HEK293T (cell line): ENCODE data around the gene IL24.

Experiments
- BHLHE40 ChIP-seq: fragments of 450-650 bp; IDR thresholded peaks from 2 replicates; pipeline ENCODE4 v1.6.1; 2016; ENCODE audit warnings: mild to moderate bottlenecking, moderate library complexity, borderline replicate concordance
- ELF4 ChIP-seq: fragments of 450-650 bp; IDR thresholded peaks from 2 replicates; pipeline ENCODE4 v1.6.1; 2017; ENCODE audit warnings: antibody characterized with exemption
- FOXA1 ChIP-seq: fragments of 450-650 bp; IDR thresholded peaks from 2 replicates; pipeline ENCODE4 v1.6.1; 2016; ENCODE audit warnings: mild to moderate bottlenecking
- SP1 ChIP-seq: fragments of 450-650 bp; IDR thresholded peaks from 2 replicates; pipeline ENCODE4 v1.6.1; 2017
- SUZ12 ChIP-seq: fragments of 450-650 bp; IDR thresholded peaks from 2 replicates; pipeline ENCODE4 v1.6.1; 2016; ENCODE audit warnings: mild to moderate bottlenecking
- TARDBP ChIP-seq: fragments of 450-650 bp; IDR thresholded peaks from 2 replicates; pipeline ENCODE4 v1.6.1; 2016

- TF ChIP-seq BHLHE40 (no peak), SP1 (no peak), TARDBP (no peak), SUZ12 (no peak), ELF4 (no peak), FOXA1 (no peak)
Measured at GRCh38 chr1:206947255-206947654, 50.0 kb downstream of the IL24 start.
